HG03108 (cell line): Measurements from ENCODE around the gene NEURL1B.

Experiments used
- ATAC-seq: cut with Tn5 transposase; IDR thresholded peaks from one replicate; pipeline ENCODE4 v1.9.1; 2021; ENCODE audit warnings: moderate library complexity; ENCODE audit not compliant: unreplicated experiment

Gene NEURL1B

DNA sequence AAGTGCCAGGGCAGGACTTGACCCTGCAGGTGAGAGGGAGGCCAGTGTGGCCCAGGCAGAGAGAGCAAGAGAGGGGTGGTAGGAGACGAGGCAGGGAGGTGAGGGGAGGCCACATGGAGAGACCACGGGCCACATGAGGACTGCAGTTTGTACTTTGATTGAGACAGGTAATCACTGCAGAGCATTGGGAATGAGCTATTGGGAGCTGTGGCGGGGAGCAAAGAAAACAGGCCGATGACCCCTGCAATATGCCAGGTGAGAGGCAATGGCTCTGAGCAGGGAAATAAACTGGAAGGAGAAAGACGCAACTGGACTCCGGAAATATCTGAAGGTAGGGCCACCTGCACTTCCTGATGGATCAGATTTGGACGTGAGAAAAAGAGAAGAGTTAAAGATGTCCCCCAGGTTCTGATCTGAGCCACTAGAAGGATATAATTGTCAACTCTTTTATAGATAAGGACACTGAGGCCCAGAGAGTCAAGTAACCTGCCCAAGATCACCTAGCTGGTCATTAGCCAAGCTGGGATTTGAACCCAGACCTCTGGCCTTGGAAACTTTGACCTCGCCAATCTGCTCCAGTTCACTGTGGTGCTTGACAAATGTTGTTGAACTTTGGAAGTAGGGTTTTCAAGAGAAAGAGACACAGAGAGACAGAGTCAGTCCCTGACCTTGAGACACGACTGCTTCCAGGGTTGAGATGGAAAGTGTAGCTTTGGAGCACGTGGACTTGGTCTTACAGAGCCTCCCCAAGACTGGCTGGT is 87.6 kb downstream of the NEURL1B start:
- ATAC-seq, result no peak

- ATAC-seq, result no peak
These were observed 88.5 kb downstream of the NEURL1B start for GRCh38 chr5:172729588-172729987.

DNA sequence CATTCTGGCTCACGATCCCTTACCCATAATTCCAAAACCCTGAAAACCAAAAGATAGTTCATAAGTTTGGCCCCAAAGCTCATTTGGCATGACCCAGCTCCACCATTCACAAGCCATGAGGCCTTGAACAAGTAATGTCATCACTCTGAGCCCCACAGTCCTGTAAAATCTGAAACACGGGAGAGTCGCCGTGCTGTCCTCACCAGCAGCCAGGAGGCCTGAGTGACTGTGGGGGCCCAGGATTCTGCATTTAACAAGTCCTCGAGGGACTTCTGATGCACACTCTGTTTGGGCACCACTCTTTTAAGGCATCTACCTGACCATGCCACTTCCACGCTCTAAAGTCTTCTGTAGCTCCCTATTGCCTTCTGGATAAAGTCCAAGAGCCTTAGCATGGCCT is 89.2 kb downstream of the NEURL1B start:
- ATAC-seq, result no peak

- no peak for ATAC-seq
These were observed 90.1 kb downstream of the NEURL1B start for GRCh38 chr5:172730981-172731679.

DNA sequence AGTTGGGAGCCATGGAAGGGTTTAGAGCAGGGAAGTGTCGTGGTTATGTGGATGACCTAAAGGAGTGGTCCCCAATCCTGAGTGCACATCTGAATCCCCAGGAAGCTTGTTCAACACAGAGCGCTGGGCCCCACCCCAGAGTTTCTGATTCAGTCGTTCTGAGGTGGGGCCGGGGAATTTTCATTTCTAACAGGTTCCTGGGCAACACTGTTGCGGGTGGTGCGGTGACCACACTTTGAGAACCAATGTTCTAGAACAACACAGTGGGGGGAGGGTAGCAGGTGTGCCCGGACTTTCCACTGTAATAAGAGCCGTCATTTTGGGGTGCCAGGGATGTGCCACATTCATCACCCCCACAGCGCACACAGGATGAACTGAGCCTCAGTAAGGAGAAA is 90.6 kb downstream of the NEURL1B start:
- no peak for ATAC-seq

GRCh38 chr5:172732201-172732865 is 91.3 kb downstream of the NEURL1B start:
- ATAC-seq, result no peak

- no peak for ATAC-seq
These were observed 92.3 kb downstream of the NEURL1B start for GRCh38 chr5:172733131-172733973.

DNA sequence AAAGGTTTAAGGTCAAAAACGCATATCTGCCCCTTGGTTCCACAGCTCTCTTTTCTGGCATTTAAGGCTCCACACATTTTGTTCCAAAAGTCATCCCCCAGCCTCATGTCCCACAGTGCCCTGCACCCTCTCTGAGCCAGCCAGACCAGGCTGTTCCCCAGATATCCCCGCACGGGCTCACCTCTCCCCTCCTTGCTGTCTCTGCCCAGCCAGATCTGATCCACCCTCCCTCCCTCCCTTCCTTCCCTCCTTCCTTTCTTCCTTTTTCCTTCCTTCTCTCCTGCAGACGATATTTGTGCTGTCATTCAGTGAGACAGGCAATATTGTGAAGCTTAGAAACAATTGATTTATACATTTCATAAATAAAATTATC is 92.9 kb downstream of the NEURL1B start:
- ATAC-seq, result no peak

- ATAC-seq, result no peak
These were observed 94.2 kb downstream of the NEURL1B start for GRCh38 chr5:172735141-172735831.

GRCh38 chr5:172736508-172737135 is 95.6 kb downstream of the NEURL1B start:
- no peak for ATAC-seq

GRCh38 chr5:172739375-172739774 is 98.3 kb downstream of the NEURL1B start:
- ATAC-seq, result no peak

GRCh38 chr5:172740428-172741205 is 99.6 kb downstream of the NEURL1B start:
- ATAC-seq, result no peak
